Caco-2 (cell line): ENCODE data around the gene WDR1. TPM values are rescaled to one million over a fixed set of nuclear protein-coding genes. Genes with fewer than 3 reads are reported as not detected.

Experiments used
- BruUV-seq: library from RNA; stranded (reverse); fragments of 400-500 nt; replicated peaks from 2 replicates; lab custom pipeline; 2021; lab: Mats Ljungman, UMichigan
- CTCF ChIA-PET: fragments of 300-600 bp; sonication (Branson Sonifier 250); formaldehyde crosslinking; loops from one replicate; lab custom pipeline; 2022; ENCODE audit warnings: antibody characterized with exemption; lab: Charles Lee
- POLR2A ChIA-PET: fragments of 300-600 bp; sonication (Branson Sonifier 250); formaldehyde crosslinking; loops from one replicate; lab custom pipeline; 2022; ENCODE audit warnings: antibody characterized with exemption; lab: Charles Lee
- DNase-seq, 2 experiments: peaks; one replicate each; pipeline versions ENCODE4 v3.0.0 to v3.0.0-alpha.2; 2020 to 2022
- H3K27me3 ChIP-seq: replicated peaks from 2 replicates; pipeline ENCODE4 v1.6.0; 2011; ENCODE audit warnings: low read length; ENCODE audit not compliant: control insufficient read depth, insufficient read depth
- H3K36me3 ChIP-seq: 2 replicates; pipeline ENCODE4 v1.5.1; 2011; ENCODE audit warnings: low read length; ENCODE audit not compliant: control insufficient read depth, insufficient read depth
- H3K4me1 ChIP-seq: fragments of 250-450 bp; sonication (Bioruptor Pico); 2 replicates; pipeline ENCODE4 v1.5.1; 2020; ENCODE audit warnings: mild to moderate bottlenecking
- H3K4me3 ChIP-seq: 2 replicates; pipeline ENCODE4 v1.5.1; 2011; ENCODE audit warnings: low read depth, mild to moderate bottlenecking, control low read depth, low read length
- H3K9me3 ChIP-seq: fragments of 250-450 bp; sonication (Bioruptor Pico); 2 replicates; pipeline ENCODE4 v1.5.1; 2020; ENCODE audit warnings: mild to moderate bottlenecking, moderate library complexity
- H3K27ac Mint-ChIP-seq: one replicate; pipeline ENCODE4 v1.8.0; 2022; ENCODE audit warnings: mixed read lengths; ENCODE audit not compliant: unreplicated experiment
- H3K27me3 Mint-ChIP-seq: one replicate; pipeline ENCODE4 v1.8.0; 2022; ENCODE audit warnings: mixed read lengths; ENCODE audit not compliant: insufficient read depth, unreplicated experiment
- H3K36me3 Mint-ChIP-seq: one replicate; pipeline ENCODE4 v1.8.0; 2022; ENCODE audit warnings: mild to moderate bottlenecking, mixed read lengths; ENCODE audit not compliant: insufficient read depth, unreplicated experiment
- H3K4me1 Mint-ChIP-seq: one replicate; pipeline ENCODE4 v1.8.0; 2022; ENCODE audit warnings: low read depth, mixed read lengths; ENCODE audit not compliant: unreplicated experiment
- H3K4me3 Mint-ChIP-seq: one replicate; pipeline ENCODE4 v1.8.0; 2022; ENCODE audit warnings: mild to moderate bottlenecking, moderate library complexity, mixed read lengths; ENCODE audit not compliant: unreplicated experiment
- H3K9me3 Mint-ChIP-seq: one replicate; pipeline ENCODE4 v1.8.0; 2022; ENCODE audit warnings: mixed read lengths; ENCODE audit not compliant: unreplicated experiment
- intact Hi-C: fragments of 100-400 bp; cut with micrococcal nuclease; formaldehyde crosslinking; loops from one replicate; pipeline ENCODE4 v1.10.0; 2022; ENCODE audit not compliant: unreplicated experiment
- total RNA-seq: library from RNA; stranded (reverse); gene quantifications from 2 replicates; pipeline ENCODE4 v1.2.3, GENCODE V29; 2022
- TF ChIP-seq, protein P1 (sequence below), 2 experiments: fragments of 200-600 bp in 1 of 2; IDR thresholded peaks; 1 replicate in 1 of 2; 2 replicates in 1 of 2; pipeline versions ENCODE4 v1.5.1 to v1.8.0; 2011 to 2022; ENCODE audit warnings: antibody characterized with exemption in 1 of 2, control low read depth in 1 of 2, inconsistent platforms in 1 of 2, low read depth in 1 of 2, low read length in 1 of 2, mild to moderate bottlenecking in 1 of 2, moderate library complexity in 1 of 2; ENCODE audit not compliant: insufficient read depth in 1 of 2, severe bottlenecking in 1 of 2, unreplicated experiment in 1 of 2

WDR1 gene
- total RNA-seq, 1 experiment from 2014 or later: 250 TPM

DNA sequence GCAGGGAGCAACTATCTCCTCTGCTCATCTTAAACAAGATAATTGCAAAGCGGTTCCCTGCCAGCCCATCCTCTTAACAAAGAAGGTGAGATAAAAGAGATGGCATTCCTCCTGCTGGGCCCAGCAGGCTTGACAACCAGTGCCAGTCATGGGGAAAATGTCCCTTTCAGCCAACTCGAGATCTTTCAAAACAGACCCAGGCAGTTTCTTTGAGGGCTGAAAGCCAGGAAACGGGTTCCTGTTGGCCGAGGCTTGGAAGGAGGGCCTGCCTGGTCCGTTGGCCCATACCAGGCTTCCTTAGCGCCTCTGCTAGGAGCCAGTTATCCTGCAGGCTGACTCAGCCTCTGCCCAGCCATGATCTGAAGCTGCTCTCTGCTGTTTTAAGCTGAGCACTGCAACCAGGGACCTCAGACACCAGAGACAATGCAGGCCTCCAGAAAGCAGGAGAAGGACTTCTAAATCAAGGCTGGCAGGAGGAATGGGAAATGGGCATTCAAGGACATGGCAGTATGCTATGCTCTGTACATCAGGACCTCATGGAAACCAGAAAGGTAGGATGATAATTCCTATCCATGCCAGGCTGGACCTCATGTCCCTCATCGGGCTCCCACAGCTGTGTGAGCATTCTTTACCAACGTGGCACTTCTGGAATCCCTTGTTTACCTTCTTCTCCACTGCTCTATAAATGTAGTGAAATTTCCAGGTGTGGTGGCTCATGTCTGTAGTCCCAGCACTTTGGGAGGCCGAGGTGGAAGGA, 52.9 kb downstream of the WDR1 start:
- no peaks in the 10 kb centered on the region for H3K36me3 ChIP-seq
- Mint-ChIP-seq H3K4me3 (no peak overlapping the region), H3K9me3 (no peaks in the 10 kb centered on the region), H3K27ac (no peak overlapping the region), H3K27me3 (no peaks in the 10 kb centered on the region), H3K4me1 (no peaks in the 10 kb centered on the region), H3K36me3 (peaks cover 12% of the 10 kb centered on the region)
- no peaks in the 10 kb centered on the region; the same call in 1 of the 2 replicates for H3K4me1 ChIP-seq
- ChIA-PET CTCF (interaction anchor here (0.6 to 1.9 kb wide), 4 partner anchors 45 to 303 kb away, joined by 3 to 13 read pairs (median 6); no protein-coding TSS in a partner anchor), POLR2A (interaction anchor here (0.6 kb wide), 1 partner anchor 162 kb away, joined by 5 read pairs; no protein-coding TSS in a partner anchor)
- intact Hi-C loops: loop anchor here (1.0 to 5.0 kb wide), 4 partner anchors 44 to 300 kb away; no protein-coding TSS in a partner anchor
- no peak overlapping the region for H3K4me3 ChIP-seq
- TF ChIP-seq, protein P1, sequence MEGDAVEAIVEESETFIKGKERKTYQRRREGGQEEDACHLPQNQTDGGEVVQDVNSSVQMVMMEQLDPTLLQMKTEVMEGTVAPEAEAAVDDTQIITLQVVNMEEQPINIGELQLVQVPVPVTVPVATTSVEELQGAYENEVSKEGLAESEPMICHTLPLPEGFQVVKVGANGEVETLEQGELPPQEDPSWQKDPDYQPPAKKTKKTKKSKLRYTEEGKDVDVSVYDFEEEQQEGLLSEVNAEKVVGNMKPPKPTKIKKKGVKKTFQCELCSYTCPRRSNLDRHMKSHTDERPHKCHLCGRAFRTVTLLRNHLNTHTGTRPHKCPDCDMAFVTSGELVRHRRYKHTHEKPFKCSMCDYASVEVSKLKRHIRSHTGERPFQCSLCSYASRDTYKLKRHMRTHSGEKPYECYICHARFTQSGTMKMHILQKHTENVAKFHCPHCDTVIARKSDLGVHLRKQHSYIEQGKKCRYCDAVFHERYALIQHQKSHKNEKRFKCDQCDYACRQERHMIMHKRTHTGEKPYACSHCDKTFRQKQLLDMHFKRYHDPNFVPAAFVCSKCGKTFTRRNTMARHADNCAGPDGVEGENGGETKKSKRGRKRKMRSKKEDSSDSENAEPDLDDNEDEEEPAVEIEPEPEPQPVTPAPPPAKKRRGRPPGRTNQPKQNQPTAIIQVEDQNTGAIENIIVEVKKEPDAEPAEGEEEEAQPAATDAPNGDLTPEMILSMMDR (IDR thresholded peaks at IDR 0.05; ENCODE audit: insufficient read depth in 1 of 2, low read depth in 1 of 2, low read length in 1 of 2, severe bottlenecking in 1 of 2, unreplicated experiment in 1 of 2): peak; percentile 56 to 79
- no peaks in the 10 kb centered on the region for H3K27me3 ChIP-seq
- H3K9me3 ChIP-seq: no peaks in the 10 kb centered on the region
- peak; percentile 67 to 72 for DNase-seq
- BruUV-seq: no TSS peak

DNA sequence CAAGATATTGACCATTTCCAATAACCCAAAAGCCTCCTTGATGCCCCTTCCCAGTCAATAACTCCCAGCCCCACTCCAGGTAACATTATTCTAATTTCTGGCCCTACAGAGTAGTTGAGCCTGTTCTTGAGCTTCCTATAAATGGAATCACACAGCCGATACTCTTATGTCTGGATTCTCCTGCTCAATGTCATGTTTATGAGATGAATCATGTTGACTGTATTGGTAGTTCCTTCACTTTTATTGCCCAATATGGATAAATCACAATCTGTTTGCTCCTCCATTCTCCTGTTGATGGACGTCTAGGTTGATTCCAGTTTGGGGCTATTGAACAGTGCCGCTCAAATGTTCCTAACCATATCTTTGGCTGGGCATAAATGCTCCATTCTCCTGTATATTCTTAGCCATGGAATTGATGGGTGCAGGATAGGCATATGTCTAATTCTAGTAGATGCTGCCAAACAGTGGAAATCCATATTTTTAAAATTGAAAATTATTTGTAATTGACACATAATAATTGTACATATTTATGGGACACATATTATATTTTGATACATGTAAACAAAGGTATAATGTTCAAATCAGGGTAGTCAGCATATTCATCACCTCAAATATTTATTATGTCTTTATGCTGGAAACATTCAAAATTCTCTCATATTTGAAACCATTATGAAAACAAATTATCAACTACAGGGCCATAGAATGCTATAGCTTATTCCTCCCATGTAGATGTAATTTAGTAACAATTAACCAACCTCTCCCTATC, 54.8 kb downstream of the WDR1 start:
- Histone ChIP-seq H3K27me3 (no peaks in the 10 kb centered on the region), H3K4me1 (peaks cover 6% of the 10 kb centered on the region), H3K4me3 (no peak overlapping the region), H3K9me3 (no peaks in the 10 kb centered on the region), H3K36me3 (no peaks in the 10 kb centered on the region)
- Mint-ChIP-seq H3K36me3 (peaks cover 12% of the 10 kb centered on the region), H3K27ac (no peak overlapping the region), H3K4me3 (no peak overlapping the region), H3K9me3 (no peaks in the 10 kb centered on the region), H3K4me1 (peaks cover 2% of the 10 kb centered on the region), H3K27me3 (no peaks in the 10 kb centered on the region)
- intact Hi-C loops: loop anchor here (2.0 to 5.0 kb wide), 2 partner anchors 145 to 163 kb away; no protein-coding TSS in a partner anchor
- no TSS peak for BruUV-seq
- DNase-seq: no peak
- TF ChIP-seq, protein P1 (IDR thresholded peaks at IDR 0.05; ENCODE audit: insufficient read depth in 1 of 2, low read depth in 1 of 2, low read length in 1 of 2, severe bottlenecking in 1 of 2, unreplicated experiment in 1 of 2): no peak
- CTCF ChIA-PET: no interaction called here
- POLR2A ChIA-PET: no interaction called here

DNA sequence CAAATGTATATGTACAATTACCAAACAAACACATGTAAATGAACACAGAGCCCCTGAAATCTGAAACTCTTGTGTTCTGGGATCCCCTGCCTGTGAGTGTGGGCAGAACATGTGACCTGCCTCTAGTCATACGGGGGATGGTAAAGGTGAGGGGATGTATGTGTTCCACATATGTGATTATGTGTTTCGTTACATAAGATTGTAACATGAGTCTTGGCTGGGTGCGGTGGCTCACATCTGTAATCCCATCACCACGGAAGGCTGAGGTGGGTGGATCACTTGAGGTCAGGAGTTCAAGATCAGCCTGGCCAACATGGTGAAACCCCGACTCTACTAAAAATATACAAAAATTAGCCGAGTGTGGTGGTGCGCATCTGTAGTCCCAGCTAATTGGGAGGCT, 58.2 kb downstream of the WDR1 start:
- no TSS peak for BruUV-seq
- Mint-ChIP-seq H3K4me3 (no peak overlapping the region), H3K27ac (no peak overlapping the region), H3K4me1 (peaks cover 20% of the 10 kb centered on the region), H3K27me3 (no peaks in the 10 kb centered on the region), H3K36me3 (no peaks in the 10 kb centered on the region), H3K9me3 (no peaks in the 10 kb centered on the region)
- H3K9me3 ChIP-seq: no peaks in the 10 kb centered on the region
- no peaks in the 10 kb centered on the region for H3K27me3 ChIP-seq
- no peaks in the 10 kb centered on the region for H3K36me3 ChIP-seq
- intact Hi-C loops: no loop called here
- TF ChIP-seq, protein P1 (IDR thresholded peaks at IDR 0.05; ENCODE audit: insufficient read depth in 1 of 2, low read depth in 1 of 2, low read length in 1 of 2, severe bottlenecking in 1 of 2, unreplicated experiment in 1 of 2): no peak
- CTCF ChIA-PET: interaction anchor here (1.0 kb wide), 1 partner anchor 9 kb away, joined by 3 read pairs; no protein-coding TSS in a partner anchor
- H3K4me3 ChIP-seq: no peak overlapping the region
- no peak for DNase-seq
- H3K4me1 ChIP-seq: peaks cover 36% of the 10 kb centered on the region
- POLR2A ChIA-PET: no interaction called here
